K562 (cell line): ENCODE measurements around the gene SLC1A4. TPM values are rescaled to one million over a fixed set of nuclear protein-coding genes. Genes with fewer than 3 reads are reported as not detected.

Experiments
- ATF7 ChIP-seq: fragments of 450-650 bp; IDR thresholded peaks from 2 replicates; pipeline ENCODE4 v1.7.1; 2014; ENCODE audit warnings: mild to moderate bottlenecking, moderate library complexity
- BRF1 ChIP-seq: IDR thresholded peaks from 3 replicates; pipeline ENCODE4 v1.6.1; 2011; ENCODE audit warnings: borderline replicate concordance, mild to moderate bottlenecking; ENCODE audit not compliant: insufficient read length; ENCODE audit errors: extremely low read depth
- CBFA2T2 ChIP-seq: fragments of 450-650 bp; conservative IDR thresholded peaks from 2 replicates; pipeline ENCODE4 v1.6.1; 2017; ENCODE audit warnings: mild to moderate bottlenecking
- EWSR1 ChIP-seq: fragments of 450-650 bp; IDR thresholded peaks from 2 replicates; pipeline ENCODE4 v1.6.1; 2018; ENCODE audit warnings: borderline replicate concordance, mild to moderate bottlenecking, low read depth, moderate library complexity; ENCODE audit not compliant: partially characterized antibody
- SAFB2 ChIP-seq: fragments of 200-400 bp; formaldehyde crosslinking; IDR thresholded peaks from 2 replicates; pipeline ENCODE4 v1.6.1; 2018; ENCODE audit warnings: borderline replicate concordance, low read length, low read depth, moderate library complexity; ENCODE audit not compliant: severe bottlenecking
- TARDBP ChIP-seq: fragments of 450-650 bp; IDR thresholded peaks from 2 replicates; pipeline ENCODE4 v1.6.1; 2016
- ZKSCAN3 ChIP-seq: fragments of 250-450 bp; sonication (Bioruptor Pico); IDR thresholded peaks from 2 replicates; pipeline ENCODE4 v1.4.0; 2020
- polyA plus RNA-seq, 8 experiments: library from polyadenylated mRNA; depleted of rRNA in 4 of 8; stranded (reverse) in 5 of 8; unstranded in 3 of 8; fragments of >200 nt; fragmentation: Nextera tagmentation in 2 of 8; fragmentation: Illumina TruSeq in 1 of 8; extraction: Ambion mirVana in 2 of 8; extraction: Trizol in 1 of 8; gene quantifications; 2 replicates each; pipeline versions ENCODE4 v1.2.1 to v1.2.3, GENCODE V29; 2011 to 2014; ENCODE audit warnings: inconsistent platforms in 1 of 8, missing spikeins in 1 of 8
- total RNA-seq, 7 experiments: library from RNA; depleted of rRNA in 6 of 7; stranded (reverse); fragments of >200 nt in 6 of 7; fragmentation: Illumina TruSeq in 2 of 7; extraction: Trizol in 2 of 7; gene quantifications; 2 replicates each; pipeline versions ENCODE4 v1.2.1 to v1.2.3, GENCODE V29; 2011 to 2021; ENCODE audit warnings: low replicate concordance in 1 of 7
- TF ChIP-seq, protein P1 (sequence below): fragments of 200-800 bp; sonication (Bioruptor generic); IDR thresholded peaks from 2 replicates; pipeline ENCODE4 v1.6.1; 2016; ENCODE audit warnings: missing genetic modification characterization, missing compliant biosample characterization
- TF ChIP-seq, protein P2 (sequence below), 2 experiments: fragments of 450-650 bp in 1 of 2; sonication (generic) in 1 of 2; formaldehyde crosslinking in 1 of 2; IDR thresholded peaks in 1 of 2; conservative IDR thresholded peaks in 1 of 2; 2 replicates each; pipeline versions ENCODE4 v1.6.1 to v1.8.1; 2016 to 2023; ENCODE audit warnings: mild to moderate bottlenecking in 2 of 2, moderate library complexity in 2 of 2, inconsistent platforms in 1 of 2, missing genetic modification reagents in 1 of 2
- TF ChIP-seq, protein P3 (sequence below): fragments of 450-650 bp; IDR thresholded peaks from 2 replicates; pipeline ENCODE4 v1.6.1; 2016; ENCODE audit warnings: mild to moderate bottlenecking, moderate library complexity

The SLC1A4 gene
- total and polyA plus RNA-seq, 9 of the 15 experiments (the other 6 are each of a cell fraction or from before 2014, with no cell fraction given): 4.4 to 24.0 (median 10.9) TPM

DNA sequence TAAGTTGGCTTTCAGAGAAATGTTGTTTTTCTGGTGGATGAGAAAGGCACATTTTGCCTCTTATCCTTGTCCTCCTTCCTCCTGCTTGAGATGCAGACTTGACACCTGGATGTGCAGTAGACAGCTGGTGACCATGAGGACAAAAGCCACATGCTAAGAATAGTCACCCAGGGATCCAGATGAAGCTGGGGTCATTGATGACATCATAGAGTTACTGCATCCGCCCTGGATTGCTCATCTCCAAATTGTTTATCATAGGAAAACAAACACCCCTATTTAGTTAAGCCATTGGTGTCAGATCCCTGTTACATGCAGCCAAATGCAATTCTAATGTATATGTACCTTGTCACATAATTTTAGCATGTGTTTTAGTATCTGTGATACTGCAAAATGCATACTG is 16.3 kb upstream of the SLC1A4 start (continued):
- TF ChIP-seq CBFA2T2 (no peak), ZKSCAN3 (CRISPR knock-in tag) (no peak), SAFB2 (no peak), BRF1 (no peak), ATF7 (peak; percentile 52; the same call in 1 of the 2 replicates), EWSR1 (no peak), TARDBP (no peak)
- TF ChIP-seq, protein P1, sequence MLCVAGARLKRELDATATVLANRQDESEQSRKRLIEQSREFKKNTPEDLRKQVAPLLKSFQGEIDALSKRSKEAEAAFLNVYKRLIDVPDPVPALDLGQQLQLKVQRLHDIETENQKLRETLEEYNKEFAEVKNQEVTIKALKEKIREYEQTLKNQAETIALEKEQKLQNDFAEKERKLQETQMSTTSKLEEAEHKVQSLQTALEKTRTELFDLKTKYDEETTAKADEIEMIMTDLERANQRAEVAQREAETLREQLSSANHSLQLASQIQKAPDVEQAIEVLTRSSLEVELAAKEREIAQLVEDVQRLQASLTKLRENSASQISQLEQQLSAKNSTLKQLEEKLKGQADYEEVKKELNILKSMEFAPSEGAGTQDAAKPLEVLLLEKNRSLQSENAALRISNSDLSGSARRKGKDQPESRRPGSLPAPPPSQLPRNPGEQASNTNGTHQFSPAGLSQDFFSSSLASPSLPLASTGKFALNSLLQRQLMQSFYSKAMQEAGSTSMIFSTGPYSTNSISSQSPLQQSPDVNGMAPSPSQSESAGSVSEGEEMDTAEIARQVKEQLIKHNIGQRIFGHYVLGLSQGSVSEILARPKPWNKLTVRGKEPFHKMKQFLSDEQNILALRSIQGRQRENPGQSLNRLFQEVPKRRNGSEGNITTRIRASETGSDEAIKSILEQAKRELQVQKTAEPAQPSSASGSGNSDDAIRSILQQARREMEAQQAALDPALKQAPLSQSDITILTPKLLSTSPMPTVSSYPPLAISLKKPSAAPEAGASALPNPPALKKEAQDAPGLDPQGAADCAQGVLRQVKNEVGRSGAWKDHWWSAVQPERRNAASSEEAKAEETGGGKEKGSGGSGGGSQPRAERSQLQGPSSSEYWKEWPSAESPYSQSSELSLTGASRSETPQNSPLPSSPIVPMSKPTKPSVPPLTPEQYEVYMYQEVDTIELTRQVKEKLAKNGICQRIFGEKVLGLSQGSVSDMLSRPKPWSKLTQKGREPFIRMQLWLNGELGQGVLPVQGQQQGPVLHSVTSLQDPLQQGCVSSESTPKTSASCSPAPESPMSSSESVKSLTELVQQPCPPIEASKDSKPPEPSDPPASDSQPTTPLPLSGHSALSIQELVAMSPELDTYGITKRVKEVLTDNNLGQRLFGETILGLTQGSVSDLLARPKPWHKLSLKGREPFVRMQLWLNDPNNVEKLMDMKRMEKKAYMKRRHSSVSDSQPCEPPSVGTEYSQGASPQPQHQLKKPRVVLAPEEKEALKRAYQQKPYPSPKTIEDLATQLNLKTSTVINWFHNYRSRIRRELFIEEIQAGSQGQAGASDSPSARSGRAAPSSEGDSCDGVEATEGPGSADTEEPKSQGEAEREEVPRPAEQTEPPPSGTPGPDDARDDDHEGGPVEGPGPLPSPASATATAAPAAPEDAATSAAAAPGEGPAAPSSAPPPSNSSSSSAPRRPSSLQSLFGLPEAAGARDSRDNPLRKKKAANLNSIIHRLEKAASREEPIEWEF: no peak
- TF ChIP-seq, protein P2, sequence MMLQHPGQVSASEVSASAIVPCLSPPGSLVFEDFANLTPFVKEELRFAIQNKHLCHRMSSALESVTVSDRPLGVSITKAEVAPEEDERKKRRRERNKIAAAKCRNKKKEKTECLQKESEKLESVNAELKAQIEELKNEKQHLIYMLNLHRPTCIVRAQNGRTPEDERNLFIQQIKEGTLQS (IDR thresholded peaks at IDR 0.05): peak; percentile 82
- TF ChIP-seq, protein P2 (CRISPR knock-in tag; conservative IDR thresholded peaks at IDR 0.05): no peak
- TF ChIP-seq, protein P3, sequence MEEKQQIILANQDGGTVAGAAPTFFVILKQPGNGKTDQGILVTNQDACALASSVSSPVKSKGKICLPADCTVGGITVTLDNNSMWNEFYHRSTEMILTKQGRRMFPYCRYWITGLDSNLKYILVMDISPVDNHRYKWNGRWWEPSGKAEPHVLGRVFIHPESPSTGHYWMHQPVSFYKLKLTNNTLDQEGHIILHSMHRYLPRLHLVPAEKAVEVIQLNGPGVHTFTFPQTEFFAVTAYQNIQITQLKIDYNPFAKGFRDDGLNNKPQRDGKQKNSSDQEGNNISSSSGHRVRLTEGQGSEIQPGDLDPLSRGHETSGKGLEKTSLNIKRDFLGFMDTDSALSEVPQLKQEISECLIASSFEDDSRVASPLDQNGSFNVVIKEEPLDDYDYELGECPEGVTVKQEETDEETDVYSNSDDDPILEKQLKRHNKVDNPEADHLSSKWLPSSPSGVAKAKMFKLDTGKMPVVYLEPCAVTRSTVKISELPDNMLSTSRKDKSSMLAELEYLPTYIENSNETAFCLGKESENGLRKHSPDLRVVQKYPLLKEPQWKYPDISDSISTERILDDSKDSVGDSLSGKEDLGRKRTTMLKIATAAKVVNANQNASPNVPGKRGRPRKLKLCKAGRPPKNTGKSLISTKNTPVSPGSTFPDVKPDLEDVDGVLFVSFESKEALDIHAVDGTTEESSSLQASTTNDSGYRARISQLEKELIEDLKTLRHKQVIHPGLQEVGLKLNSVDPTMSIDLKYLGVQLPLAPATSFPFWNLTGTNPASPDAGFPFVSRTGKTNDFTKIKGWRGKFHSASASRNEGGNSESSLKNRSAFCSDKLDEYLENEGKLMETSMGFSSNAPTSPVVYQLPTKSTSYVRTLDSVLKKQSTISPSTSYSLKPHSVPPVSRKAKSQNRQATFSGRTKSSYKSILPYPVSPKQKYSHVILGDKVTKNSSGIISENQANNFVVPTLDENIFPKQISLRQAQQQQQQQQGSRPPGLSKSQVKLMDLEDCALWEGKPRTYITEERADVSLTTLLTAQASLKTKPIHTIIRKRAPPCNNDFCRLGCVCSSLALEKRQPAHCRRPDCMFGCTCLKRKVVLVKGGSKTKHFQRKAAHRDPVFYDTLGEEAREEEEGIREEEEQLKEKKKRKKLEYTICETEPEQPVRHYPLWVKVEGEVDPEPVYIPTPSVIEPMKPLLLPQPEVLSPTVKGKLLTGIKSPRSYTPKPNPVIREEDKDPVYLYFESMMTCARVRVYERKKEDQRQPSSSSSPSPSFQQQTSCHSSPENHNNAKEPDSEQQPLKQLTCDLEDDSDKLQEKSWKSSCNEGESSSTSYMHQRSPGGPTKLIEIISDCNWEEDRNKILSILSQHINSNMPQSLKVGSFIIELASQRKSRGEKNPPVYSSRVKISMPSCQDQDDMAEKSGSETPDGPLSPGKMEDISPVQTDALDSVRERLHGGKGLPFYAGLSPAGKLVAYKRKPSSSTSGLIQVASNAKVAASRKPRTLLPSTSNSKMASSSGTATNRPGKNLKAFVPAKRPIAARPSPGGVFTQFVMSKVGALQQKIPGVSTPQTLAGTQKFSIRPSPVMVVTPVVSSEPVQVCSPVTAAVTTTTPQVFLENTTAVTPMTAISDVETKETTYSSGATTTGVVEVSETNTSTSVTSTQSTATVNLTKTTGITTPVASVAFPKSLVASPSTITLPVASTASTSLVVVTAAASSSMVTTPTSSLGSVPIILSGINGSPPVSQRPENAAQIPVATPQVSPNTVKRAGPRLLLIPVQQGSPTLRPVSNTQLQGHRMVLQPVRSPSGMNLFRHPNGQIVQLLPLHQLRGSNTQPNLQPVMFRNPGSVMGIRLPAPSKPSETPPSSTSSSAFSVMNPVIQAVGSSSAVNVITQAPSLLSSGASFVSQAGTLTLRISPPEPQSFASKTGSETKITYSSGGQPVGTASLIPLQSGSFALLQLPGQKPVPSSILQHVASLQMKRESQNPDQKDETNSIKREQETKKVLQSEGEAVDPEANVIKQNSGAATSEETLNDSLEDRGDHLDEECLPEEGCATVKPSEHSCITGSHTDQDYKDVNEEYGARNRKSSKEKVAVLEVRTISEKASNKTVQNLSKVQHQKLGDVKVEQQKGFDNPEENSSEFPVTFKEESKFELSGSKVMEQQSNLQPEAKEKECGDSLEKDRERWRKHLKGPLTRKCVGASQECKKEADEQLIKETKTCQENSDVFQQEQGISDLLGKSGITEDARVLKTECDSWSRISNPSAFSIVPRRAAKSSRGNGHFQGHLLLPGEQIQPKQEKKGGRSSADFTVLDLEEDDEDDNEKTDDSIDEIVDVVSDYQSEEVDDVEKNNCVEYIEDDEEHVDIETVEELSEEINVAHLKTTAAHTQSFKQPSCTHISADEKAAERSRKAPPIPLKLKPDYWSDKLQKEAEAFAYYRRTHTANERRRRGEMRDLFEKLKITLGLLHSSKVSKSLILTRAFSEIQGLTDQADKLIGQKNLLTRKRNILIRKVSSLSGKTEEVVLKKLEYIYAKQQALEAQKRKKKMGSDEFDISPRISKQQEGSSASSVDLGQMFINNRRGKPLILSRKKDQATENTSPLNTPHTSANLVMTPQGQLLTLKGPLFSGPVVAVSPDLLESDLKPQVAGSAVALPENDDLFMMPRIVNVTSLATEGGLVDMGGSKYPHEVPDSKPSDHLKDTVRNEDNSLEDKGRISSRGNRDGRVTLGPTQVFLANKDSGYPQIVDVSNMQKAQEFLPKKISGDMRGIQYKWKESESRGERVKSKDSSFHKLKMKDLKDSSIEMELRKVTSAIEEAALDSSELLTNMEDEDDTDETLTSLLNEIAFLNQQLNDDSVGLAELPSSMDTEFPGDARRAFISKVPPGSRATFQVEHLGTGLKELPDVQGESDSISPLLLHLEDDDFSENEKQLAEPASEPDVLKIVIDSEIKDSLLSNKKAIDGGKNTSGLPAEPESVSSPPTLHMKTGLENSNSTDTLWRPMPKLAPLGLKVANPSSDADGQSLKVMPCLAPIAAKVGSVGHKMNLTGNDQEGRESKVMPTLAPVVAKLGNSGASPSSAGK: peak; percentile 26; the same call in 1 of the 2 replicates
- TF ChIP-seq, all 486 proteins: peak for 3
